A673 (cell line): ENCODE measurements around the gene SLC5A6.

Source experiments
- CTCF ChIP-seq: fragments of 300-800, 200-600 bp; sonication (generic); conservative IDR thresholded peaks from 2 replicates; pipeline ENCODE4 v1.5.1; 2017; ENCODE audit warnings: low read depth, mild to moderate bottlenecking, antibody characterized with exemption, low read length, moderate library complexity, mixed read lengths
- EZH2 ChIP-seq: fragments of 200-600 bp; sonication (generic); IDR thresholded peaks from 2 replicates; pipeline ENCODE4 v1.6.1; 2017; ENCODE audit warnings: borderline replicate concordance, low read depth, mild to moderate bottlenecking, mixed read lengths, antibody characterized with exemption, low read length; ENCODE audit not compliant: poor library complexity, severe bottlenecking

- no peak for TF ChIP-seq CTCF
- TF ChIP-seq EZH2, result no peak
These were observed 53.6 kb downstream of the SLC5A6 start for GRCh38 chr2:27158468-27158867.
